OCI-LY3 (cell line): ENCODE measurements around the gene B4GALNT3.

Experiments used
- H2AFZ ChIP-seq: fragments of 200-600, 300-600 bp; shearing (Covaris generic); 2 replicates; pipeline ENCODE4 v1.6.0; 2014; ENCODE audit warnings: antibody characterized with exemption, low read depth, low read length
- H3K27ac ChIP-seq: fragments of 200-600, 300-600 bp; sonication (generic); 2 replicates; pipeline ENCODE4 v1.5.1; 2014; ENCODE audit warnings: mild to moderate bottlenecking, low read length, moderate library complexity, mixed read lengths
- H3K27me3 ChIP-seq: fragments of 200-600, 300-600 bp; sonication (generic); 2 replicates; pipeline ENCODE4 v1.6.1; 2014; ENCODE audit warnings: low read depth, low read length, mixed read lengths
- H3K36me3 ChIP-seq: fragments of 200-600, 300-600 bp; sonication (generic); replicated peaks from 2 replicates; pipeline ENCODE3; 2014; ENCODE audit warnings: low read depth, low read length, mixed read lengths
- H3K4me1 ChIP-seq: fragments of 300-600, 200-600 bp; sonication (generic); 2 replicates; pipeline ENCODE4 v1.6.1; 2014; ENCODE audit warnings: low read length, mixed read lengths
- H3K4me2 ChIP-seq: fragments of 200-600, 300-600 bp; sonication (generic); 2 replicates; pipeline ENCODE4 v1.6.1; 2014; ENCODE audit warnings: low read length, mixed read lengths
- H3K4me3 ChIP-seq: fragments of 300-600, 200-600 bp; sonication (generic); 2 replicates; pipeline ENCODE4 v1.5.1; 2014; ENCODE audit warnings: antibody characterized with exemption, mild to moderate bottlenecking, low read length, moderate library complexity
- H3K79me2 ChIP-seq: fragments of 300-600, 200-600 bp; shearing (Covaris generic); 2 replicates; pipeline ENCODE4 v1.6.1; 2014; ENCODE audit warnings: mild to moderate bottlenecking, low read length, mixed read lengths
- H3K9ac ChIP-seq: fragments of 300-600, 200-600 bp; shearing (Covaris generic); 2 replicates; pipeline ENCODE4 v1.6.0; 2014; ENCODE audit warnings: mild to moderate bottlenecking, low read length, moderate library complexity
- H3K9me3 ChIP-seq: fragments of 200-600, 300-600 bp; shearing (Covaris generic); 2 replicates; pipeline ENCODE4 v1.6.1; 2014; ENCODE audit warnings: low read length, mixed read lengths; ENCODE audit not compliant: insufficient read depth
- H4K20me1 ChIP-seq: fragments of 200-600, 300-600 bp; sonication (generic); 2 replicates; pipeline ENCODE4 v1.6.1; 2016; ENCODE audit warnings: low read length, mixed read lengths; ENCODE audit not compliant: insufficient read depth
- EZH2phosphoT487 ChIP-seq: fragments of 200-600 bp; shearing (Covaris generic); IDR thresholded peaks from 2 replicates; pipeline ENCODE4 v1.6.1; 2018; ENCODE audit warnings: antibody characterized with exemption, mixed run types, low read depth
- TF ChIP-seq, protein P1 (sequence below): fragments of 200-600, 300-600 bp; sonication (generic); IDR thresholded peaks from 2 replicates; pipeline ENCODE4 v1.5.1; 2014; ENCODE audit warnings: antibody characterized with exemption, low read length, low read depth

B4GALNT3 gene

DNA sequence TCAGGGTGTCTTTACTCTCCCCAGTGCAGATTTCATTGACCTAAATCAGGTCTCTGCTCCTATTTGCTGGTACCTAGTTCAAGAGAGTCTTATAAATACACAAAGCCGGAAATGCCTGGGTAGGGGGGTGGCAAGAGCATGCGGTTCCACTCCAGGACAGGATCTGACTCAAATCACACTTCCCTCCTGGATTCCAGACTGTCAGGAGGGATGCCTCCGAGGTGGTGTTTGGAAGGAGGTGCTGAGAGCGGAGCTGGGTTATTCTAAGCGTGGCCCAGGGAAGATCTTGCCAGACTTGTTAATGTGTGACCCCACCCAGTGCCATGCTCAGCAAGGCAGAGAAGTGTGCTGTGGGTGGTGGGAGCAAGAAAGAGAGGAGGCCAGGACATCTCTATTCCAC is 49.8 kb downstream of the B4GALNT3 start:
- Histone ChIP-seq H3K9ac (no peak overlapping the region), H4K20me1 (no peaks in the 10 kb centered on the region), H3K27ac (no peak overlapping the region), H3K27me3 (peaks cover 11% of the 10 kb centered on the region), H3K4me1 (no peaks in the 10 kb centered on the region), H3K4me3 (no peak overlapping the region), H3K4me2 (no peak overlapping the region), H3K79me2 (no peaks in the 10 kb centered on the region), H3K36me3 (no peaks in the 10 kb centered on the region), H2AFZ (no peak overlapping the region), H3K9me3 (no peaks in the 10 kb centered on the region)
- no peak for TF ChIP-seq EZH2phosphoT487
- TF ChIP-seq, protein P1, sequence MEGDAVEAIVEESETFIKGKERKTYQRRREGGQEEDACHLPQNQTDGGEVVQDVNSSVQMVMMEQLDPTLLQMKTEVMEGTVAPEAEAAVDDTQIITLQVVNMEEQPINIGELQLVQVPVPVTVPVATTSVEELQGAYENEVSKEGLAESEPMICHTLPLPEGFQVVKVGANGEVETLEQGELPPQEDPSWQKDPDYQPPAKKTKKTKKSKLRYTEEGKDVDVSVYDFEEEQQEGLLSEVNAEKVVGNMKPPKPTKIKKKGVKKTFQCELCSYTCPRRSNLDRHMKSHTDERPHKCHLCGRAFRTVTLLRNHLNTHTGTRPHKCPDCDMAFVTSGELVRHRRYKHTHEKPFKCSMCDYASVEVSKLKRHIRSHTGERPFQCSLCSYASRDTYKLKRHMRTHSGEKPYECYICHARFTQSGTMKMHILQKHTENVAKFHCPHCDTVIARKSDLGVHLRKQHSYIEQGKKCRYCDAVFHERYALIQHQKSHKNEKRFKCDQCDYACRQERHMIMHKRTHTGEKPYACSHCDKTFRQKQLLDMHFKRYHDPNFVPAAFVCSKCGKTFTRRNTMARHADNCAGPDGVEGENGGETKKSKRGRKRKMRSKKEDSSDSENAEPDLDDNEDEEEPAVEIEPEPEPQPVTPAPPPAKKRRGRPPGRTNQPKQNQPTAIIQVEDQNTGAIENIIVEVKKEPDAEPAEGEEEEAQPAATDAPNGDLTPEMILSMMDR: no peak

DNA sequence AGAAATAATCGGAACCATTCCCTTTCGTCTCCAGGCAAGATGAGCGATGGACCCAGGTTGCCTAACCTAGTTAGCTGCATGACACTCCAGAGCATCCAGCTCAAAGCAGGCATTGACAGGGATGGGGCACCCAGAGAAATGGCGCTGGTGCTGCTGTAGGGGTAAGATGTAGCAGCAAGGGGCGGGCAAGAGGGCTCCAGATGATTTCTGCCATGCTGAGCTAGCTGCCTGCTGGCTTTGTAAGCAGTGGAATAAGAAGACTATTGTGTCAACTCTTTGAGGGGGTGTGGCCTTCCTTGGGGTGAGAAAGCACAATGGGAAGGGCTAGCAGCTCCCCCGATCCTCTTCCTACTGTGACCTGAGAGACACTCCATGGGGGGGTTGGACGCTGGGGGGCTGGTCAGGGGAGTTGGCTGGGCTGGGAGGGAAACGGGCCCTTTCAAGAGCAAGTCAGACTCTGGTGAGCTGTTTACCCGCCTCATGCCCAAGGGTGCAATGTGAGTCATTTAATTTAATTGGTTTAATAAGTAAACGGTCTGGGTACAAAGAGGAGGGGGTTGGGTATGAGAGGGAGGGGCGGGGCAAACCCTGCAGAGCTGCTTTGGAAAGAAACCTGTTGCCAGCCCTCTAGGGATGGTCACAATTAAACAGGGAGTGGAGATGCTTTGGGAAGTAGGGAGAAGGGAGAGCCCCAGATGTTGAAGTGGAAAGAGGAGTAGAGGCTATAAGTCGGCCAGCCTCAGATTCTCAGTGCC is 50.5 kb downstream of the B4GALNT3 start:
- Histone ChIP-seq H3K9ac (no peak overlapping the region), H3K4me2 (no peak overlapping the region), H3K27me3 (peaks cover 11% of the 10 kb centered on the region), H3K9me3 (no peaks in the 10 kb centered on the region), H3K4me1 (no peaks in the 10 kb centered on the region), H2AFZ (no peak overlapping the region), H4K20me1 (no peaks in the 10 kb centered on the region), H3K79me2 (no peaks in the 10 kb centered on the region), H3K27ac (no peak overlapping the region), H3K4me3 (no peak overlapping the region), H3K36me3 (no peaks in the 10 kb centered on the region)
- TF ChIP-seq, protein P1: no peak
- no peak for TF ChIP-seq EZH2phosphoT487

DNA sequence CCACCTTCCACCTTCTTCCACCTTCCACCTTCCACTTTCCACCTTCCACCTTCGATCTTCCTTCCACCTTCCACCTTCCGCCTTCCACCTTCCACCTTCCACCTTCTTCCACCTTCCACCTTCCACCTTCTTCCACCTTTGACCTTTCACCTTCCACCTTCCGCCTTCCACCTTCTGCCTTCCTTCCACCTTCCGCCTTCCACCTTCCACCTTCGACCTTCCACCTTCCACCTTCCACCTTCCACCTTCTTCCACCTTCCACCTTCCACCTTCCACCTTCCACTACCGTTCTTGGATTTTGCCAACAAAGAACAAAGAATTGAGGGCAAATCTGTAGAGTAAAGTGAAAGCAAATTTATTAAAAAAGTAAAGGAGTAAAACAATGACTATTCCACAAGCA is 53.2 kb downstream of the B4GALNT3 start:
- Histone ChIP-seq H3K79me2 (no peaks in the 10 kb centered on the region), H3K4me3 (no peak overlapping the region), H3K4me2 (no peak overlapping the region), H3K27me3 (peaks cover 29% of the 10 kb centered on the region), H4K20me1 (no peaks in the 10 kb centered on the region), H3K36me3 (no peaks in the 10 kb centered on the region), H3K9me3 (no peaks in the 10 kb centered on the region), H3K27ac (no peak overlapping the region), H3K4me1 (no peaks in the 10 kb centered on the region), H2AFZ (no peak overlapping the region), H3K9ac (no peak overlapping the region)
- TF ChIP-seq, protein P1: no peak
- no peak for TF ChIP-seq EZH2phosphoT487

DNA sequence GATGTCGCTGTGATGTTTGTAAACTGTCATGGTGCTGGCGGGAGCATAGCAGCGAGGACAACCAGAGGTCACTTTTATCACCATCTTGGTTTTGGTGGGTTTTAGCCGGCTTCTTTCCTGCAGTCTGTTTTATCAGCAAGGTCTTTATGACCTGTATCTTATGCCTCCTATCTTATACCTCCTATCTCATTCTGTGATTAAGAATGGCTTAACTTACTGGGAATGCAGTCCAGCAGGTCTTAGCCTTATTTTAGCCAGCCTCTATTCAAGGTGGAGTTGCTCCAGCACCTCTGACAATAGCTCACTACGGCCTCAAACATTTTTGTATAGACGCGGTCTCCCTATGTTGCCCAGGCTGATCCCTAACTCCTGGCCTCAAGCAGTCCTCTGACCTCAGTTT is 53.7 kb downstream of the B4GALNT3 start:
- Histone ChIP-seq H3K79me2 (no peaks in the 10 kb centered on the region), H3K36me3 (no peaks in the 10 kb centered on the region), H3K4me2 (no peak overlapping the region), H2AFZ (no peak overlapping the region), H3K4me3 (no peak overlapping the region), H3K27ac (no peak overlapping the region), H3K9ac (no peak overlapping the region), H3K9me3 (no peaks in the 10 kb centered on the region), H3K27me3 (peaks cover 32% of the 10 kb centered on the region), H4K20me1 (no peaks in the 10 kb centered on the region), H3K4me1 (no peaks in the 10 kb centered on the region)
- TF ChIP-seq, protein P1: no peak
- no peak for TF ChIP-seq EZH2phosphoT487
